GM12878 (cell line): ENCODE measurements around the gene ATP5PO. TPM values are rescaled to one million over a fixed set of nuclear protein-coding genes. Genes with fewer than 3 reads are reported as not detected.

Experiments
- ATAC-seq: fragments of 200-7000 bp; cut with Tn5 transposase; 3 replicates; pipeline ENCODE4 v1.9.1; 2020; ENCODE audit warnings: mild to moderate bottlenecking, moderate library complexity
- BruUV-seq: library from RNA; stranded (reverse); fragments of 400-500 nt; replicated peaks from 2 replicates; lab custom pipeline; 2021; lab: Mats Ljungman, UMichigan
- CTCF ChIA-PET: fragments of 300-600 bp; sonication (Branson Sonifier 250); formaldehyde crosslinking; extraction: SDS; loops from one replicate; lab custom pipeline; 2021; ENCODE audit warnings: inconsistent platforms; lab: Yijun Ruan, JAX
- POLR2A ChIA-PET: fragments of 350-600 bp; formaldehyde crosslinking; extraction: SDS; loops from one replicate; lab custom pipeline; 2021; ENCODE audit warnings: inconsistent platforms; lab: Charles Lee
- RAD21 ChIA-PET: fragments of 300-600 bp; sonication (Branson Sonifier 250); formaldehyde crosslinking; loops from one replicate; lab custom pipeline; 2023; ENCODE audit warnings: antibody characterized with exemption; ENCODE audit not compliant: unreplicated experiment; lab: Charles Lee
- SMC1A ChIA-PET: fragments of 300-600 bp; sonication (Branson Sonifier 250); formaldehyde crosslinking; loops from one replicate; lab custom pipeline; 2023; ENCODE audit not compliant: unreplicated experiment, uncharacterized antibody; lab: Charles Lee
- DNase-seq: peaks from one replicate; pipeline ENCODE4 v3.0.0-alpha.2; 2011; ENCODE audit warnings: low read depth, low spot score
- FAIRE-seq: peaks from 3 replicates; lab custom pipeline; 2011; peaks lifted over from hg19 to GRCh38; lab: Jason Lieb, UNC
- H2AFZ ChIP-seq: 2 replicates; pipeline ENCODE4 v1.6.0; 2011; ENCODE audit warnings: low read depth, low read length, control low read depth; ENCODE audit not compliant: control insufficient read depth
- H3K27ac ChIP-seq: 2 replicates; pipeline ENCODE4 v1.5.1; 2011; ENCODE audit warnings: control low read depth; ENCODE audit not compliant: control insufficient read depth, insufficient read depth
- H3K27me3 ChIP-seq, 2 experiments: replicated peaks in 1 of 2; 2 replicates each; pipeline versions ENCODE4 v1.6.0 to v1.6.1; 2011; ENCODE audit warnings: low read length in 1 of 2; ENCODE audit not compliant: control insufficient read depth in 2 of 2, insufficient read depth in 2 of 2
- H3K36me3 ChIP-seq, 2 experiments: 2 replicates each; pipeline ENCODE4 v1.5.1; 2011; ENCODE audit warnings: low read length in 1 of 2; ENCODE audit not compliant: control insufficient read depth in 2 of 2, insufficient read depth in 2 of 2
- H3K4me1 ChIP-seq: 2 replicates; pipeline ENCODE4 v1.6.1; 2011; ENCODE audit warnings: mild to moderate bottlenecking, low read length, moderate library complexity, mixed read lengths; ENCODE audit not compliant: control insufficient read depth, insufficient read depth
- H3K4me2 ChIP-seq: 2 replicates; pipeline ENCODE4 v1.6.0; 2011; ENCODE audit warnings: control low read depth; ENCODE audit not compliant: control insufficient read depth, insufficient read depth
- H3K4me3 ChIP-seq: fragments of 200-600 bp; sonication (generic); 2 replicates; pipeline ENCODE4 v1.5.1; 2016
- H3K79me2 ChIP-seq: 2 replicates; pipeline ENCODE4 v1.6.0; 2011; ENCODE audit warnings: low read length; ENCODE audit not compliant: control insufficient read depth, insufficient read depth
- H3K9ac ChIP-seq: 2 replicates; pipeline ENCODE4 v1.8.0; 2011; ENCODE audit warnings: low read length, control low read depth, mixed read lengths; ENCODE audit not compliant: control insufficient read depth, insufficient read depth
- H3K9me3 ChIP-seq: replicated peaks from 3 replicates; pipeline ENCODE4 v1.5.1; 2011; ENCODE audit warnings: mild to moderate bottlenecking, low read length; ENCODE audit not compliant: control insufficient read depth, insufficient read depth
- H4K20me1 ChIP-seq: 2 replicates; pipeline ENCODE4 v1.6.0; 2011; ENCODE audit not compliant: control insufficient read depth, insufficient read depth
- BRCA1 ChIP-seq: IDR thresholded peaks from 2 replicates; pipeline ENCODE4 v1.6.1; 2011; ENCODE audit warnings: low read depth, low read length, improper control_type of control experiment
- CBX3 ChIP-seq: fragments of 200-600 bp; sonication (generic); IDR thresholded peaks from 2 replicates; pipeline ENCODE4 v1.6.1; 2016; ENCODE audit warnings: low read depth, borderline replicate concordance
- CUX1 ChIP-seq: IDR thresholded peaks from 2 replicates; pipeline ENCODE4 v1.6.1; 2012; ENCODE audit warnings: improper control_type of control experiment, low read depth, low read length; ENCODE audit not compliant: insufficient replicate concordance
- EZH2 ChIP-seq: IDR thresholded peaks from 2 replicates; pipeline ENCODE4 v1.6.1; 2012; ENCODE audit warnings: low read depth, mild to moderate bottlenecking, control low read depth, inconsistent platforms, low read length, borderline replicate concordance; ENCODE audit not compliant: control insufficient read depth
- HDGF ChIP-seq: fragments of 450-650 bp; IDR thresholded peaks from 2 replicates; pipeline ENCODE4 v1.6.1; 2016; ENCODE audit warnings: antibody characterized with exemption
- IRF3 ChIP-seq: fragments of 450-650 bp; IDR thresholded peaks from 2 replicates; pipeline ENCODE4 v1.6.1; 2014; ENCODE audit warnings: mild to moderate bottlenecking
- USF2 ChIP-seq: IDR thresholded peaks from 2 replicates; pipeline ENCODE4 v1.6.1; 2011; ENCODE audit warnings: low read depth, low read length, improper control_type of control experiment, borderline replicate concordance
- WRNIP1 ChIP-seq: IDR thresholded peaks from 2 replicates; pipeline ENCODE4 v1.6.1; 2011; ENCODE audit warnings: low read depth, low read length, improper control_type of control experiment, borderline replicate concordance
- ZNF24 ChIP-seq: fragments of 450-650 bp; IDR thresholded peaks from 2 replicates; pipeline ENCODE4 v1.6.1; 2017; ENCODE audit warnings: antibody characterized with exemption, mild to moderate bottlenecking
- WGBS: methylation state at CpG from one replicate; pipeline ENCODE4 v1.1.6; 2016; ENCODE audit warnings: low lambda C conversion rate; ENCODE audit not compliant: insufficient replicate concordance, insufficient coverage; ENCODE audit errors: missing lambda C conversion rate; 5-methylcytosine and 5-hydroxymethylcytosine counted together
- in situ Hi-C: fragments of 300-500 bp; cut with MboI; formaldehyde crosslinking; loops from 9 replicates; pipeline ENCODE4 v1.14.3; 2018; ENCODE audit warnings: mixed read lengths
- intact Hi-C: fragments of 100-400 bp; cut with micrococcal nuclease; formaldehyde crosslinking; loops from one replicate; pipeline ENCODE4 v1.14.2; 2022; ENCODE audit not compliant: unreplicated experiment
- polyA plus RNA-seq, 11 experiments: library from polyadenylated mRNA; depleted of rRNA in 4 of 11; unstranded in 6 of 11; stranded (reverse) in 5 of 11; fragments of >200 nt; fragmentation: Nextera tagmentation in 4 of 11; fragmentation: Illumina TruSeq in 1 of 11; extraction: Ambion mirVana in 4 of 11; extraction: Trizol in 1 of 11; gene quantifications; 1 replicate in 1 of 11; 2 replicates in 10 of 11; pipeline versions ENCODE4 v1.2.1 to v1.2.3, GENCODE V29; 2011 to 2016; ENCODE audit warnings: inconsistent platforms in 2 of 11, missing spikeins in 2 of 11, low read depth in 1 of 11
- total RNA-seq, 4 experiments: library from RNA; depleted of rRNA in 3 of 4; stranded (reverse); fragments of >200 nt in 3 of 4; fragmentation: Illumina TruSeq in 1 of 4; extraction: Trizol in 1 of 4; gene quantifications; 2 replicates each; pipeline versions ENCODE4 v1.2.1 to v1.2.3, GENCODE V29; 2013 to 2021
- TF ChIP-seq, protein P1 (sequence below): fragments of 450-650 bp; IDR thresholded peaks from 2 replicates; pipeline ENCODE4 v1.6.1; 2017; ENCODE audit warnings: mild to moderate bottlenecking
- TF ChIP-seq, protein P2 (sequence below): IDR thresholded peaks from 2 replicates; pipeline ENCODE4 v1.6.1; 2012; ENCODE audit warnings: low read depth, low read length, improper control_type of control experiment

The ATP5PO gene
- total and polyA plus RNA-seq, 10 of the 15 experiments (the other 5 are each of a cell fraction or from before 2014, with no cell fraction given), result 251 to 1,656 (median 470) TPM

DNA sequence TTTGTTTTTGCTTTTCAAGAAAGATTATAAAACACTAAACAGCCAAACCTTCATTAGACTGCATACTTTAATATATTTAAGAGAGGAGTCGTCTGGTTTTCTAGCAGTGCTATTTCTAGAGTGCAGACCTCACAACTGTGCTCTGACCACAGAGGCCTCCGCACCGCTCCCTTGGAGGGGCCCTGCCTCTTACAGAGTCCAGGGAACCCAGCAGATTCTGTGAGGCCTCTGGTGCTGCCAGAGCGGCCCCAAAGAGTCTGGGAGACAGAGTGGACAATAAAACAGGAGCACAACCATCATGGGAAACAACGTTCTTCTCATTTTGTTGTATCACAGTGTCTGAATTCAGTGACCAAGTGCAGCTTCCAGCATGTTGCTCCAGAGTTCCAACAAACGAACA is 5.8 kb downstream of the ATP5PO start:
- Histone ChIP-seq H3K9me3 (no peaks in the 10 kb centered on the region), H3K9ac (no peak overlapping the region), H3K4me3 (no peak overlapping the region), H2AFZ (no peak overlapping the region), H3K79me2 (peaks cover 22% of the 10 kb centered on the region), H3K4me1 (no peaks in the 10 kb centered on the region; the same call in 1 of the 2 replicates), H3K27ac (no peak overlapping the region), H3K4me2 (no peak overlapping the region), H3K36me3 (peaks cover 25 to 60% of the 10 kb centered on the region in 2 experiments), H3K27me3 (no peaks in the 10 kb centered on the region), H4K20me1 (no peaks in the 10 kb centered on the region)
- SMC1A ChIA-PET, result no interaction called here
- POLR2A ChIA-PET, result no interaction called here
- no peak for ATAC-seq
- in situ Hi-C loops, result no loop called here
- CTCF ChIA-PET, result no interaction called here
- intact Hi-C loops, result no loop called here
- no TSS peak for BruUV-seq
- no peak for FAIRE-seq
- RAD21 ChIA-PET, result no interaction called here
- DNase-seq, result no peak
- 88% methylated on average over 6 of the region's 6 CpGs for WGBS
- TF ChIP-seq CBX3 (no peak), EZH2 (no peak), HDGF (no peak), WRNIP1 (no peak), IRF3 (no peak), USF2 (no peak), CUX1 (no peak), BRCA1 (no peak), ZNF24 (no peak)
- TF ChIP-seq, protein P1, sequence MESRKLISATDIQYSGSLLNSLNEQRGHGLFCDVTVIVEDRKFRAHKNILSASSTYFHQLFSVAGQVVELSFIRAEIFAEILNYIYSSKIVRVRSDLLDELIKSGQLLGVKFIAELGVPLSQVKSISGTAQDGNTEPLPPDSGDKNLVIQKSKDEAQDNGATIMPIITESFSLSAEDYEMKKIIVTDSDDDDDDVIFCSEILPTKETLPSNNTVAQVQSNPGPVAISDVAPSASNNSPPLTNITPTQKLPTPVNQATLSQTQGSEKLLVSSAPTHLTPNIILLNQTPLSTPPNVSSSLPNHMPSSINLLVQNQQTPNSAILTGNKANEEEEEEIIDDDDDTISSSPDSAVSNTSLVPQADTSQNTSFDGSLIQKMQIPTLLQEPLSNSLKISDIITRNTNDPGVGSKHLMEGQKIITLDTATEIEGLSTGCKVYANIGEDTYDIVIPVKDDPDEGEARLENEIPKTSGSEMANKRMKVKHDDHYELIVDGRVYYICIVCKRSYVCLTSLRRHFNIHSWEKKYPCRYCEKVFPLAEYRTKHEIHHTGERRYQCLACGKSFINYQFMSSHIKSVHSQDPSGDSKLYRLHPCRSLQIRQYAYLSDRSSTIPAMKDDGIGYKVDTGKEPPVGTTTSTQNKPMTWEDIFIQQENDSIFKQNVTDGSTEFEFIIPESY, result no peak
- TF ChIP-seq, protein P2, sequence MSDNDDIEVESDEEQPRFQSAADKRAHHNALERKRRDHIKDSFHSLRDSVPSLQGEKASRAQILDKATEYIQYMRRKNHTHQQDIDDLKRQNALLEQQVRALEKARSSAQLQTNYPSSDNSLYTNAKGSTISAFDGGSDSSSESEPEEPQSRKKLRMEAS, result no peak
